Astrocyte (in vitro differentiated cells and primary cell): ENCODE measurements around the gene PPFIA3.

Experiments used
- EZH2 ChIP-seq: IDR thresholded peaks from 2 replicates; pipeline ENCODE4 v1.6.1; 2012; ENCODE audit warnings: mild to moderate bottlenecking, low read length, inconsistent platforms; ENCODE audit not compliant: insufficient read depth
- TF ChIP-seq, protein P1 (sequence below): IDR thresholded peaks from 2 replicates; pipeline ENCODE4 v1.5.1; 2011; ENCODE audit warnings: low read depth, mild to moderate bottlenecking, inconsistent platforms, low read length, moderate library complexity; ENCODE audit not compliant: insufficient read depth

DNA sequence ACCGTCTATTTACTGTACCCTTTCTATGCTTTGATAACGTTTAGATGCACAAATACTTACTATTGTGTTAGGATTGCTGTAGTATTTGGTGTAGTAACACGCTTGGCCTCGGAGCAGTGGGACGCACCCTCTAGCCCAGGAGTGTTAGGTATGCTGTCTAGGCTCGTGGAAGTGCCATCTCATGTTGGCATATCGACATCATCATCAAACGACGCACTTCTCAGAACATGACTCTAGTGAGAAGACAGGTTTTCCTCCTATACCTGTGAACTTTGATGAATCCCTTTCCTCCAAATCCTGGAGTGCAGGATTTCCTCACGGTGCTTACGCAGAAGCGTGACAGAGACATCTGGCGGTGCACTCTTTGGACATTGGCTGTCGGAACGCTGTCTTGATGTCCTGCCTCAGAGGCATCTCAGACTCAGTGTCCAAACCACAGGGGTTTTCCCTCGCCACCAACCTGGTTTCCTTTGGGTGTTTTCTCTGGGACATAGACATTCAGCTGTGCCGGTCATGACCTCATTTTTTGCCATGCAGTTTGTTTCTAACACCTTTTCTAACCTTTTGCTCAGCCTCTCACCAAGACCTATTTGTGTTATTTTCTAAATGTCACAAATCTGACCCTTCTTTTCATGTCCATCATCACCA, 27.8 kb upstream of the PPFIA3 start:
- TF ChIP-seq EZH2, result no peak
- TF ChIP-seq, protein P1, sequence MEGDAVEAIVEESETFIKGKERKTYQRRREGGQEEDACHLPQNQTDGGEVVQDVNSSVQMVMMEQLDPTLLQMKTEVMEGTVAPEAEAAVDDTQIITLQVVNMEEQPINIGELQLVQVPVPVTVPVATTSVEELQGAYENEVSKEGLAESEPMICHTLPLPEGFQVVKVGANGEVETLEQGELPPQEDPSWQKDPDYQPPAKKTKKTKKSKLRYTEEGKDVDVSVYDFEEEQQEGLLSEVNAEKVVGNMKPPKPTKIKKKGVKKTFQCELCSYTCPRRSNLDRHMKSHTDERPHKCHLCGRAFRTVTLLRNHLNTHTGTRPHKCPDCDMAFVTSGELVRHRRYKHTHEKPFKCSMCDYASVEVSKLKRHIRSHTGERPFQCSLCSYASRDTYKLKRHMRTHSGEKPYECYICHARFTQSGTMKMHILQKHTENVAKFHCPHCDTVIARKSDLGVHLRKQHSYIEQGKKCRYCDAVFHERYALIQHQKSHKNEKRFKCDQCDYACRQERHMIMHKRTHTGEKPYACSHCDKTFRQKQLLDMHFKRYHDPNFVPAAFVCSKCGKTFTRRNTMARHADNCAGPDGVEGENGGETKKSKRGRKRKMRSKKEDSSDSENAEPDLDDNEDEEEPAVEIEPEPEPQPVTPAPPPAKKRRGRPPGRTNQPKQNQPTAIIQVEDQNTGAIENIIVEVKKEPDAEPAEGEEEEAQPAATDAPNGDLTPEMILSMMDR, result no peak
